Measurements from ENCODE around the gene LPAR6. TPM values are rescaled to one million over a fixed set of nuclear protein-coding genes. Genes with fewer than 3 reads are reported as not detected.

Gene LPAR6
- total RNA-seq, 1 experiment from 2014 or later = 1.5 TPM

DNA sequence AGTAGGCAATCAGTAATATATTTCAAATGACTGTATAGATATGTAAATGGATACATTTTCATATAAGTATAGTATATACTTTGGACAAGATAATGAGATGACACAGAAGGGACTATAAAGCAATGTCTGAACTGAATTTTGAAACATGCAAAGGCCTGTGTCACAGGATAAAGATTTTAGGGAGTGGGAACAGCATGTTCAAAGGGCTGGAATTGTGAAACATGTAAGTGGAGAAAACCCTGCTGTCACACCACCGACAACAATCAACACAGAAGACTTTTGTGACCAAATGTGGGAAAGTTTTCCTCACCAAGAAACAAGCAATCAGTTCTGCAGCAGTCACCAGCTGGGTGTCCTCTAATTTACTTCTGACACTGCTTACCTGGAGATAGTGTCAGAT lies 42.9 kb downstream of the LPAR6 start:
- H3K27ac ChIP-seq = no peak overlapping the region
- H3K36me3 ChIP-seq = peaks cover 25% of the 10 kb centered on the region
- no peaks in the 10 kb centered on the region for H3K27me3 ChIP-seq
- no peak for DNase-seq
- H3K4me3 ChIP-seq = no peak overlapping the region
- H3K4me1 ChIP-seq = no peaks in the 10 kb centered on the region
- no peaks in the 10 kb centered on the region for H3K9me3 ChIP-seq (replicated peaks)

Other genes starting within 250 kb of the LPAR6 start
- gene ITM2B, start 179.9 kb downstream of the LPAR6 start, total RNA-seq (2014; rRNA removed; shearing (Covaris generic)) = 124 and 133 TPM in 2 replicates
- gene RB1, start 109.4 kb downstream of the LPAR6 start, total RNA-seq (2014; rRNA removed; shearing (Covaris generic)) = 56.7 and 61.0 TPM in 2 replicates
- 5.1 TPM in 2 replicates for gene RCBTB2, start 120.0 kb upstream of the LPAR6 start, total RNA-seq (2014; rRNA removed; shearing (Covaris generic))
- gene CYSLTR2, start 240.8 kb upstream of the LPAR6 start, total RNA-seq (2014; rRNA removed; shearing (Covaris generic)) = not detected in 2 replicates

All from SJCRH30 (cell line).